PC-9 (cell line): ENCODE results near the gene THSD1.

Source experiments
- EZH2 ChIP-seq: fragments of 200-600 bp; sonication (generic); IDR thresholded peaks from 2 replicates; pipeline ENCODE4 v1.8.0; 2017; ENCODE audit warnings: antibody characterized with exemption, low read depth
- TF ChIP-seq, protein P1 (sequence below): fragments of 200-600 bp; sonication (generic); conservative IDR thresholded peaks from 2 replicates; pipeline ENCODE4 v1.6.1; 2017; ENCODE audit warnings: mixed run types, antibody characterized with exemption, mild to moderate bottlenecking, moderate library complexity

DNA sequence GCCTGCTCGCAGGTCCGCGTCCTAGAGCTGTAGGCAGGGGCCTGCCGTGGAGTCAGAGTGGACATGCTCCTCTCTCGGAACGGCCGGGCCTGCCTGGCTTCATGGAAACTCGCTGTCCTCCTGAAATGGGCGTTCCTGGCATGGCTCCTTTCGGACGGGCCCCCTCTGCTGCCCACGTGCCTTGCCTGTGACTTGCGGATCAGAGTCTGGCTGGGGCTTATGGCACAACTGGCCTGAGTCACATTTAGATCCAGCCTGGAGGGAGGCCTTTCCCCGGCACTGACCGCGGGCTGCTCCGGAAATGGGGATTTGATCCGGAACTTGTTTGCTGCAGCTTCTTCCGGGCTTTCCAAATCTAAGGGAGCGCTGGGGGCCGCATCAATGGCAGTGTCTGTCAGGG lies 28.1 kb downstream of the THSD1 start:
- TF ChIP-seq, protein P1, sequence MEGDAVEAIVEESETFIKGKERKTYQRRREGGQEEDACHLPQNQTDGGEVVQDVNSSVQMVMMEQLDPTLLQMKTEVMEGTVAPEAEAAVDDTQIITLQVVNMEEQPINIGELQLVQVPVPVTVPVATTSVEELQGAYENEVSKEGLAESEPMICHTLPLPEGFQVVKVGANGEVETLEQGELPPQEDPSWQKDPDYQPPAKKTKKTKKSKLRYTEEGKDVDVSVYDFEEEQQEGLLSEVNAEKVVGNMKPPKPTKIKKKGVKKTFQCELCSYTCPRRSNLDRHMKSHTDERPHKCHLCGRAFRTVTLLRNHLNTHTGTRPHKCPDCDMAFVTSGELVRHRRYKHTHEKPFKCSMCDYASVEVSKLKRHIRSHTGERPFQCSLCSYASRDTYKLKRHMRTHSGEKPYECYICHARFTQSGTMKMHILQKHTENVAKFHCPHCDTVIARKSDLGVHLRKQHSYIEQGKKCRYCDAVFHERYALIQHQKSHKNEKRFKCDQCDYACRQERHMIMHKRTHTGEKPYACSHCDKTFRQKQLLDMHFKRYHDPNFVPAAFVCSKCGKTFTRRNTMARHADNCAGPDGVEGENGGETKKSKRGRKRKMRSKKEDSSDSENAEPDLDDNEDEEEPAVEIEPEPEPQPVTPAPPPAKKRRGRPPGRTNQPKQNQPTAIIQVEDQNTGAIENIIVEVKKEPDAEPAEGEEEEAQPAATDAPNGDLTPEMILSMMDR: no peak
- TF ChIP-seq EZH2: no peak
